Activated CD8-positive, alpha-beta memory T cell treated with anti-CD3 and anti-CD28 coated beads, Interleukin-2, amount 50 U/mL, for 1 hour (primary cell): Measurements from ENCODE around the gene PLA2G4E.

Experiments used
- DNase-seq: peaks from one replicate; pipeline ENCODE4 v3.0.0-alpha.2; 2020; ENCODE audit errors: extremely low read depth

PLA2G4E gene

GRCh38 chr15:41993472-41994170 lies 27.2 kb downstream of the PLA2G4E start:
- DNase-seq: no peak

DNA sequence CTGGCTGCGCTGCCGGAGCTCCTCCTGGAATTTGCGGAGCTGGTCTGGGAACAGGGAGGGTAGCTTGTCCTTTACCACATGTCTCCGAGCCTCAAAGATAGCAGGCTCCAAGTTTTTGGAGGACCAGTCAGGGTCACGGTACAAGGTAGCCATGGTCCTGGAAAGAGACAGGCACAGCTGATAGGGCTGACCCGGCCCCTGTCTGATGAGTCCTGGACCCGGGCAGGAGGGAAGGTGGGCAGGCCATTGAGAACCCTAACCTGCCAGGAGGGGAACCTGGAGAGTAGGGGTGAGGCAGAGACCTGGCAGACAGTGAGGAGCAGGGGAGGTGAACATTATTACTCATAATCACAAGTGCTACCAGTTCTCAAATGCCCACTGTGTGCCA lies 28.0 kb downstream of the PLA2G4E start:
- DNase-seq: no peak

DNA sequence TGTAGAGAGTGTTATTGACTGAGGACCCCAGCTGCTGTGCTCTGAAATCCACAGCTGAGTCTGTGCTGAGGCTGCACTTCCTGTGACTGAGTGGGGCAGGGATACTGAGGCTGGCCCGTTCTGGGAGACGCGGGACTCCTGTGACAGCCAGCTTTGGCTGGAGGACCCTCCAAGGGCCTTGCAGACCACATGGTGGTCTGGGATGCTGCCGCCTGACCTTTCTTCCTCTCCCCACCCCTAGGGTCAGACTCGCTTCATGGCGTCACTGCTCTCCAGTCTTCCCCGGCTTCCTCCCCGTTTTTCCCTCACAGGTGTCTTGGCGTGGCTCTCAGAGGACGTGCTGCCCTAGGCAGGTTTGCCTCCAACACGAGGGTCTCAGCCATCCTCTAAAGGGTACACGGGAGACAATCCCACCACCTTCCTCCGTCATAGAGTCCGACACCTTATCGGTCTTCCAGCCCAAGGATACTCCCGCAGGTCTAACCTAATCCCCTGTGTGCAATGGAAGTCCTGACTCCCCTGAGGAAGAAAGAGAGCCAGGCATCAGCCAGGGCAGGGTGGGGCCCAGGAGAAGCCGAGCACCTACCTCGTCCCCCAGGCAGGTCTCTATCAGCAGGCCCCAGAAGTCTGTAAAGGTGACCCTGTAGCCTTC lies 28.6 kb downstream of the PLA2G4E start:
- DNase-seq: no peak

DNA sequence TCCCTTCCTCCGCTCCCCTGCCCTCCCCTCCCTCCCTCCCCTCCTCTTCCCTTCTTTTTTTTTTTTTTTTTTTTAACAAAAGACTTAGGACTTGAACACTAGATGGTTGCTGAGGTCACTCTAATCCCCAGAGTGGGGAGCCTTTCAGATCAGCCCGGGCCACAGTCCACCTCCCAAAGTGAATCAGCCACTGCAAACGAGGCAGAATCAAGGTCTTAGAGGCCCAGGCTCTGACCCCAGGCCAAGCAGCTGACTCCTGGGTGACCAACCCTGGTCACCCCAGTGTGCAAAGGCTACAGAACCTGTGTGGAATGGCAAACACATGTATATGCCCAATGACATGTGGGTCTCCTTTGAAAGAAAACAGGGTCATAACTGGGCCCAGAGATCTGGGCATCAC lies 30.2 kb downstream of the PLA2G4E start:
- DNase-seq: no peak

DNA sequence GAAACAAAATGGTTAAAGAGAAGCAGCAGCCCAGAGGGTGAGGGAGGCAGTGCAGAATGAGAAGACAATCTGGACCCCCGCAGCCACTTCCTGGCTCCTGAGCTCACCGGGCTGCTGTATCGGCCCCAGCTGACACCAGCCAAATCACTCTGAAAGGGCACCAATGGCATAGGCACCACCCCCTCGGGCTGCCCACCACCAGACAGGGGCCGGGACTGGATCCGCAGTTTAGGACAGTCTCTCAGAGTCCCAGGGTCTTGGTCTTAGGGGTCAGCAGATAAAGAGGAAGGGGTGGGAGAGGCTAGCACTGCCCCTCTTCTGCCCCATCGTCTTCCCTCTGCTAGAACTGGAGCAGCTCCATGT lies 30.6 kb downstream of the PLA2G4E start:
- DNase-seq: no peak

DNA sequence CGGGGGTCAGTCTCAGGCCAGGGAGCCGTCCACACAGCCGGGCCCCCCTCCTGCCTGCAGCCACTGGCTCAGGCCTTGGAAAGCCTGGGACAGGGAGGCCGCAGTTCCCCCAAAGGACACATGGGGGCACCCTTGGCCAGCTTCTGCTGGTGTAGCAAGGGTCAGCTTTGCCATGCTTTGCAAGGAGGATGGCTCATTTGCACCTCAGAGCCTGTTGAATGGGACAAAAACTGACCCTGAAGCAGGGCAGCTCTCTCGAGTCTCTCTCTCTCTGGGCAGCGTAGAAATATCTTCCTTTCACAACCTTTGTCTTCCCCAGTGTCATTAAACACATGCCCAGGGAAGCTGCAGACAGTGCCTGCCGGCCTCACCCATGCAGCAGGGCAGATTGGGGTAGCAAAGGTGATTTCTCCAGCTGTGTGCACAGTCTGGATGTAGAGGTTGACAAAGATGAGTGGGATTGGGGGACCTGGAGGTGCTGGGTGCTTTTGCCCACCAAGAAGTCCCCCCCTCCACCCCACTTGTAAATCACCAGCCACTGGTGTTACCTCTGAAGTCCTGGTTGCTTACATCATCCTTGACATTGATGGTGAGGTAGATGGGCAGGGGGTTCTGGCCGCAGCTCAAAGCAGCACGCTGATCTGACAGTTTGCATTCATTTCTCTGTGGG lies 31.1 kb downstream of the PLA2G4E start:
- no peak for DNase-seq

GRCh38 chr15:41988896-41989572 lies 31.8 kb downstream of the PLA2G4E start:
- no peak for DNase-seq

- no peak for DNase-seq
Observed at GRCh38 chr15:41987925-41988275, 32.9 kb downstream of the PLA2G4E start.

DNA sequence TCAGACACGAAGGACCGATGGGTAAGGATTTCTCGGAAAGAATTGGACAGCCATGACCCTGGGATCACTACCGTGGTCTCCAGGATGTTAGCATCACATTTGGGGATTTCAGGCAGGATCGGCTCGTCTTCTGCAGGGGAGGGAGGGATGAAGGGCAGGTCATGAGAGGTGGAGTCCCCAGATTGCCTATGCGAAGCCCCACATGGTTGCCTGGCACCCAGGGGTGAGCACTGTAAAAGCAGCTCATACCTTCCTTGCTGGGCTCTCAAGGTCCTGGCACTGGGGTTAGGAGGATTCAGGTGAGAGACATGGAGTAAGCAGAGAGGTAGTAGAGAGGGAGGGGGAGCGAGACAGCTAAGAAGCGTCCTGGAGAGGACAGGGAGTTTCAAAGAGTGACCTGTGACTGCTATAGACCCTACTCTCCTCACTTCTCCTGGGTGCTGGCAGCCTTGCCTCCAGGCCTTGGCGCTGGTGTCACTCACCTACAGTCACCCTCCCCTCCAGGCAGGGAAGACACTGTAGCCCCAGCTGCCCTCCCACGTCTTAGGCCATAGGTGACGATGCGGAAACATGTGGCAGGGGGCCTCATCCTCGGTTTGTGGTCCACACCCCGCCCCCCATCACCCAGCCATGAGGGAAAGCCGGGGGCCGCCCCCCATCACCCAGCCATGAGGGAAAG lies 33.5 kb downstream of the PLA2G4E start:
- no peak for DNase-seq

DNA sequence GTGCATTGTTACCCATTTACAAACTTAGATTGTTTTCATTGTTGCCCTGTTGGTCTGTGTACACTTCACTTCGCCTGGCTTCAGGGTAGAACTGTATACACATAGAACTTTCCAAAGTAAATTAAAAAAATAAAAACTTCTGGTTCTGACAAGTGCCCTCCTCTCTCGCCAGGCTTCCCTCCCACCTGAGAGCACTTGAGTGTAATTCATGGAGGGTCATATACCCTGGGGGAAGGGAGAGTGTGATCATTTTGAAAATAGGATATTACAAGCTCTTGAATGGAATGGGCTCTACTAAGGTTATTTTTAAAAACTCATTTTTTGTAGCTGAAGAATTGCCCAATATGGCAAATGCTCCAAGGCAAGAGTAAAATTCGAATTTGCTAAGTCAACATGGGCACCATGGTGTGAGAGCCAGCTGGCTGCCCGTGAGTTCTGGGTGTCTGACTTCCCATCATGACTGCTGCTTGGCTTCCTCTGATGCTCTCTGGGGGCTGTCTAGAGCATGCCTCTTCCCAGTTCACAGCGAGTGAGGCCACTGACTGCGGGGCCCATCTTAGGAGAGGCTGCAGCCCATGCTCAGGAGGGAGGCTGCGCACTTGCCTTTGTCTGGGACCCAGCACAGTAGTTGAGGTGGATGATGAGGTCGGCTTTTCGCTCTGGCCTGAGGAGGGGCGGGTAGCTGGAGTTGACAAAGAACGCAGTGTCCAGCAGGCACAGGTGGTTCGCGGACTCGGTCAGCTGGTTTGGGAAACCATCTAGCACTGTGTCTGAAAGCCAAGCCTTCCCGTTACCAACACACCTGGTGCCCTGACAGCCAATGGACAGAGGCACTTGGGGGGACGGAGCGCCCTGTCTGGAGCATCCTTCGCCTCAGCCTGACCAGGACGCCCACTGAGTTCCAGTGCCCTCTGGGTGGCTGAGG lies 35.3 kb downstream of the PLA2G4E start:
- no peak for DNase-seq

GRCh38 chr15:41984622-41985021 lies 36.2 kb downstream of the PLA2G4E start:
- DNase-seq: no peak

DNA sequence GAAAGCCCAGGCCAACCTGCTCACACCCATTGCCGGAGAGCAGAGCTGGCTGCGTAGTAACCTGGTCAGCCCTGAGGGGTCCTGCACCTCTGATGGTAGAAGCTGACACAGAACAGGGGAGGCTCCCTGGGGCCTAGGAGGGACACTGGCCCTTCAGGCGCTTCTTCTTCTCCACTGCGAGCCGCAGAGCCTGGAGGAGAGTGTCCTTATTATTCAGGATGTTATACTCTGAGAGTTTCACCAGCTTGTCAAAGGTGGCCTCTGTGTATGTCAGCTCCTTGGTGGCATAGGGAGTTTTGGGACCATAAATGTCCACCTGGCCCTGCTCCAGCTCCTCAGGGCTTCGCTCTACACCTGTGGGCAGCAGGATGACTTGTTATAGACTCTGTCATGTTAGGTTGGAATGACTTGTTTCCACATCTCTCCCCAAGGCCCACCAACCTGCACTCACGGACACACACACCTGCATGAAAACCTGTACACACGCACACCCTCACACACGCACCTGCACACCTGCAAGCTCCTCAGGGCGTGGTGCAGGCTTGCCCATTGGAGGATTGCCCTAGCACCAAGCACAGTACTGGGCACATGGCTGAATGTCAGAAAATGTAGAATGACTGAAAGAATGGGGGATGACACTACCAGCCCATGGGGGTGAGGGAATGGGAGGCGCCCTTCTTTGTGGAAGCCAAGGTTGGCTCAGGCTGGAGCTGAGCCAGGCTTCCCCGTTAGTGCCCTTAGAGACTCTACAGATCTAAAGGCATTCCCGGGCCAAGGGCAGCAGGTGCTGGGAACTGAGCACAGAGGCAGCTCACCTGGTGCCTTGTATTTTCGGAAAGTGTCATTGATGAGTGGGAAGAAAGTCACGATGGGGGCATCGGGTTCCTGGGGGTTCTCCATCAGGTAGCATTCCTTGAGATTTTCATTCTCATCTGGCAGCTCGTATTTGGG lies 36.9 kb downstream of the PLA2G4E start:
- no peak for DNase-seq

DNA sequence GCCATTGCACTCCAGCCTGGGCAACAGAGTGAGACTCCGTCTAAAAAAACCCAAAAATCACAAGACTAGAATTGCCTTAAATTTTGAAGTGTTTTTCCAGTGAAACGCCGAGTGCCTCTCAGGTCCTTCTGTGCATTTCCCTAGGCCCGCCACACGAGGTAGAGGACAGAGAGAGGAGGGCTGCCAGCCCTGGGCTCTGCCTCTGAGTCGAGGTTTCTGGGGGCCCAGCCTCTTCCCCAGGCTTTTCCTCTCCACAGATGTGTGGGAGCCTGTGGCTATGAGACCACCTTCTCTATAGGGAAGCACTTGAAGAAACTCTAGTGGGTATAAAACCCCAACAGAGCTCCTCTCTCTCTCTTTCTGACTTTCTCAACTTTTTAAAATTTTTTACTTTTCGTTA lies 37.6 kb downstream of the PLA2G4E start:
- no peak for DNase-seq

GRCh38 chr15:41982133-41982930 lies 38.5 kb downstream of the PLA2G4E start:
- no peak for DNase-seq

DNA sequence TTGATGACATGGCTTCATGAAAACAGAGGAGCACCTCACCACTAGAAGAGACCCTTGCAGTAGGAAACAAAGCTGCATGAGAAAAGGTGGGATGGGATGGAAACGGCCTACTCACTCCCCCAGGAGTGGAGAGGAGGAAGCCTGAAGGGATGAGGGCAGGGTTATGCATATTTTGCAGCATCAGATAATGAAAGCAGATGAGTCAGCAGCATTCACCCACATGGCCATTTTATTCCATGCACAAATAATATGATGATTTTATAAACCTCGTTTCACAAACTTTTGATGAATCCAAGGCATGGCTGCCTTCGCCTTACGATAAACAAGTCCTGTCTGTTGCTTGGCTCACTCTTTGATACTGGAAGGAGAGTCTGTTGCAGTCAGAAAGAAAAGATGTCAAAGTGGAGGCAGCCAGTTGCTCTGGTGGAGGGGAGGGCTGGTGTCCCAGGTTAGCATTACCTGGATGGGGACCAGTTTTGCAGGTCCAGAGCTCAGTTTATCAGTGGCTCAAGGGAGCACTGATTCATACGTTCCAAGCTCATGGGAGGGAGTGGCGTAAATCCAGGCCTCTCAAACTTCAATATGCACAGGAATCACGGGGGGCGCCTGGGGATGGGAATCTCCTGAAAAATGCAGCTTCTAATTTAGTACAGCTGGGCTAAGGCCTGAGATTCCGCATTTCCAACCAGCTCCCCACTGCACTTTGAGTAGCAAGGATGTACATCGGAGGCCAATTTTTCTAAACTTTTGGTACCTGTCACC lies 39.3 kb downstream of the PLA2G4E start:
- no peak for DNase-seq

DNA sequence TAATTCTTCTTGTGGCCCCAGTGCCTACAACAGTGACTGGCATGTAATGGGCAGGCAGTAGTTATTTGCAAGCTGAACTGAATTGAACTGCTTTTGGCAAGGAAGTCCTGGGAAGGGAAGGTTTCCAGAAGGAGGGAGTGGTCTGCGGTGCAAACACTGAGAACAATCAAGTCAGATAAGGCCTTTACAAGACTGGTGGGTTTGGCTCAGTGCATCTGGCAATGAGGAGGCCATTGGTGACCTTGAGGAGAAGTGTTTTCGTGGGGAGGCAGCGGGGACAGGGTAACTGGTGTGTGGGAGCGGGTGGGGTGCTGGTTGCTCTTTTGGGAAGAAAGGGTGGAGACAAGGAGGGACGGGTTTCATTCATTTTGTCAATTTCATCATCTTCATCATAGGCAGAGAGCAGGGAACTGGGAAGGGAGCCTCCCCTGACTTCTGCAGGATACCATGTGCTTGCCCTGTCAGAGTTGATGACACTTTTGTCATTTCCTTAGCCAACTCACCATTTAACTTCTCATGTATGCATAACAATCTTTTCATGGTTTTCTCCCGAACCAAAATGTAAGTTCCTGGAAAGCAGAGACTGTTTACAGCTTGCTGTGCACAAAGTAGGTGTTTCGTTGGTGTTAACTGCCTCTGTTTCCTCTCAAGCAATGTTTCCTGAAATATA lies 40.1 kb downstream of the PLA2G4E start:
- no peak for DNase-seq

- no peak for DNase-seq
Observed at GRCh38 chr15:41979493-41980266, 41.2 kb downstream of the PLA2G4E start.
